Islet precursor cell (in vitro differentiated cells): ENCODE results near the gene SERPINB1.
"Not testable (repeated sequence)": the region's sequence is repeated elsewhere in the genome, so short reads cannot be mapped to it uniquely, and the experiment has no call there.

Experiments used
- DNase-seq: peaks from one replicate; pipeline ENCODE4 v3.0.0-alpha.2; 2018

The SERPINB1 gene

GRCh38 chr6:2865694-2866151 is 24.1 kb upstream of the SERPINB1 start:
- no peak for DNase-seq

DNA sequence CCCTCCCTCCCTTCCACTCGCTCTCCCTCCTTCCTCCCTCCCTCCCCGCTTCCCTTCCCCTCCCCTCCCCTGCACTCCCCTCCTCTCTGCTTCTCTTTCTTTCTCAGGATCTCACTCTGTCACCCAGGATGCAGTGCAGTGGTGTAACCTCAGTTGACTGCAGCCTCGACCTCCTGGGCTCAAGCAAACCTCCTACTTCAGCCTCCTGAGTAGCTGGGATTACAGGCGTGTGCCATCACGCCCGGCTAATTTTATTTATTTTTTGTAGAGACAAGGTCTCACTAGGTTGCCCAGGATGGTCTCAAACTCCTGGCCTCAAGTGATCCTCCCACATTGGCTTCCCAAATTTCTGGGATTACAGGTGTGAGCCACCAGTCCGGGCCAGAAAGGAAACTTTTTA is 23.6 kb upstream of the SERPINB1 start:
- no peak for DNase-seq

GRCh38 chr6:2863901-2864300 is 22.2 kb upstream of the SERPINB1 start:
- no peak for DNase-seq

DNA sequence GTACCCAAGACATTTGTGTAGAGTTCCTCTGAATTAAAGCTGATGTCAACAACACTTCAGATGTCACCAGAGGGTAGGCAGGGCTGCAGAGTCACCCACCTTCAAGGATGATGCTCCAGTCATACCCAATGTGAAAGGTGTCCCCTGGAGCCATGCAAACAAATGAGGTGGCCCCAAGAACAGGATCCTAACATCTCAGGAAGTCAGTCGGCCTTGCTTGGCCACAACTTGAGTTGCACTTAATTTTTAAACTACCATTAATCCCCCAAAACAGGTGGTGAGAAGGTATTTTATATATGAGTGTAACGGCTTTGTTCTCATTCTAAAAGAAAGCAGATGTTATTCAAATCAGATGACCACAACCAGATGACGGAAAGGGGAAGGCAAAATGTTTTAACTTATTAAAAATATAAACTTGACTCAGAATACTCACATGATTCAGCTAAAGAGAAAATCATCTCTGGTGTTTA is 21.1 kb upstream of the SERPINB1 start:
- DNase-seq, result no peak

GRCh38 chr6:2861822-2862164 is 20.1 kb upstream of the SERPINB1 start:
- DNase-seq, result no peak

DNA sequence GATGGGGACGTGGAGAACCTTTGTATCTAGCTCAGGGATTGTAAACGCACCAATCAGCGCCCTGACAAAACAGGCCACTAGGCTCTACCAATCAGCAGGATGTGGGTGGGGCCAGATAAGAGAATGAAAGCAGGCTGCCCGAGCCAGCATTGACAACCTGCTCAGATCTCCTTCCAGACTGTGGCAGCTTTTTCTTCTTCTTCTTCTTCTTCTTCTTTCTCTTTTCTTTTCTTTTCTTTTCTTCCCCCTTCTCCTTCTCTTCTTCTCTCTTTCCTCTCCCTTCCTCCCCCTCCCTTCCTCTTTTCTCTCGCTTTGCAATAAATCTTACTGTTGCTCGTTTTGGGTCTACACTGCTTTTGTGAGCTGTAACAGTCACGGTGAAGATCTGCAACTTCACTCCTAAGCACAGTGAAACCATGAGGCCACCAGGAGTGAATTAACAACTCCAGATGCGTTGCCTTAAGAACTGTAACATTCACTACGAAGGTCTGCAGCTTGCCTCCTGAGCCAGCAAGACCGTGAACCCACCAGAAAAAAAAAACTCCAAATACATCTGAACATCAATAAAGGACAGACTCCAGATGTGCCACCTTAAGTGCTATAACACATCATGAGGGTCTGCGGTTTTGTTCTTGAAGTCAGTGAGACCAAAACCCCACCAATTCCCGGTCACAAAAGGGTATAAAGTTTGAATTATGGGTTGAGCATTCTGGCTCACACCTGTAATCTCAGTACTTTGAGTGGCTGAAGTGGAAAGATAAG is 19.6 kb upstream of the SERPINB1 start:
- DNase-seq, result no peak

GRCh38 chr6:2860706-2861059 is 19.0 kb upstream of the SERPINB1 start:
- DNase-seq, result not testable (repeated sequence)

- not testable (repeated sequence) for DNase-seq
Measured at GRCh38 chr6:2859798-2860705, 18.4 kb upstream of the SERPINB1 start.

DNA sequence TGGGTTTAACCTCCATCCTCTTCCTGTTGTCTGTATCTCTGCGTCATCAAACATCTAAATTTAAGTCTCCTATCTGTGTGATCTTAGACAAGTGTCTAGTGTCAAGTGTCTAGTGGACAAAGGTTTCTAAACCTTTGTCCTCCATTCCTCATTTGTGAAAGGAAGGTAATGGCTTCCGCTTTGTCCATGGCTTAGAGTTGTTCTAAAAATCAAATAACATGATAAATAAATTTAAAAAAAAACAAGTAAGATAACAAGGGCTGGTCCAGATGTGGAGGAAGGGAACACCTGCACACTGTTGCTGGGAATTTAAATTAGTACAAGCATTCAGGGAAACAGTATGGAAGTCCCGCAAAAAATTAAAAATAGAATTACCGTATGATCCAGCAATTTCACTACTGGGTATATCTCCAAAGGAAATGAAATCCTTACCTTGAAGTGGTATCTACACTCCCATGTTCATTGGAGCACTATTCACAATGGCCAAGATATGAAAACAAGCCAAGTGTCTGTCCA is 17.6 kb upstream of the SERPINB1 start:
- DNase-seq, result no peak

GRCh38 chr6:2857580-2858337 is 16.1 kb upstream of the SERPINB1 start:
- no peak for DNase-seq

GRCh38 chr6:2857185-2857579 is 15.5 kb upstream of the SERPINB1 start:
- DNase-seq, result no peak

DNA sequence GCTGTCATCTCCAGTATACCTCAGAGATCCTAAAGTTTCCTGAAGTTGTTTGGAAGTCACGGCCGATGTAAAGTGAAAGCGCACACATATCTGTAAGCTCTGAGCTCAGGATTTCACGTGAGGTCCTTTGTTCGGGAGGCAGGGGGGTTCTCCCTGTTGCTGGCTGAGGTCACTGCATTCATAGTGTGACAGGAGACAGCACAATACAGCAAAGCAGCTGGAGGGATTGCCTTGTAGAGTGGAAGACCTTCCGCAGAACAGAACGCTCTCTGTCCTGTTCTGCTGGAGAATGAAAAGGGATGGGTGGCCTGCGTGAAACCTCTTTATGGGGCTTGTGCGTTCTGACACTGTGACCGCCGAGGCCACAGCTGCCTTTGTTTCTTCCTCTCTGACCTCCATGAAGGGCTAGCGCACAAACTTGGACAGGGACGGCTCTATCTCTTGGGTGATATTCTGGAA is 13.4 kb upstream of the SERPINB1 start:
- DNase-seq, result no peak

GRCh38 chr6:2854396-2854982 is 12.8 kb upstream of the SERPINB1 start:
- DNase-seq, result no peak

GRCh38 chr6:2853769-2854395 is 12.2 kb upstream of the SERPINB1 start:
- DNase-seq, result peak; percentile 82

- peak; percentile 49 for DNase-seq
Measured at GRCh38 chr6:2853378-2853768, 11.7 kb upstream of the SERPINB1 start.

GRCh38 chr6:2852921-2853322 is 11.3 kb upstream of the SERPINB1 start:
- DNase-seq, result no peak

DNA sequence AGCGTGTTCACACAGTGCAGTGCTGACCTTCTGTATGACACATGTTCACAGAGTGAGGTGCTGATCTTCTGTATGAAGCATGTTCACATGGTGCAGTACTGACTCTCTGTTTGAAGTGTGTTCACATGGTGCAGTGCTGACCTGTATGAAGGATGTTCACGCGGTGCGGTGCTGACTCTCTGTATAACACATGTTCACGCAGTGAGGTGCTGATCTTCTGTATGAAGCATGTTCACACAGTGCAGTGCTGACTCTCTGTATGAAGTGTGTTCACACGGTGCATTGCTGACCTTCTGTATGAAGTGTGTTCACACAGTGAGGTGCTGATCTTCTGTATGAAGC is 10.8 kb upstream of the SERPINB1 start:
- DNase-seq, result no peak

- no peak for DNase-seq
Measured at GRCh38 chr6:2851727-2852513, 10.3 kb upstream of the SERPINB1 start.

- no peak for DNase-seq
Measured at GRCh38 chr6:2850538-2851113, 9.0 kb upstream of the SERPINB1 start.

GRCh38 chr6:2848851-2849250 is 7.2 kb upstream of the SERPINB1 start:
- DNase-seq, result peak; percentile 74

- DNase-seq, result no peak
Measured at GRCh38 chr6:2845880-2846208, 4.2 kb upstream of the SERPINB1 start.
